Right lobe of liver (tissue), 6 donors: ENCODE data around the gene PSG3. TPM values are rescaled to one million over a fixed set of nuclear protein-coding genes. Genes with fewer than 3 reads are reported as not detected.
"Not testable (repeated sequence)": the region's sequence is repeated elsewhere in the genome, so short reads cannot be mapped to it uniquely, and the experiment has no call there.

Experiments
- ATAC-seq, 4 donors: fragments of 200-7000 bp; cut with Tn5 transposase; one replicate each; pipeline ENCODE4 v1.9.1; 2020; ENCODE audit warnings: mild to moderate bottlenecking in 4 of 4, moderate library complexity in 4 of 4
- DNase-seq, 3 donors: peaks; one replicate each; pipeline ENCODE4 v3.0.0-alpha.2; 2020
- H3K27ac ChIP-seq, 3 donors: fragments of 200-600 bp; one replicate each; pipeline ENCODE4 v1.8.0; 2022
- H3K27me3 ChIP-seq, 2 donors: fragments of 200-600 bp; one replicate each; pipeline ENCODE4 v1.8.0; 2022
- H3K36me3 ChIP-seq, 4 donors: fragments of 200-600 bp; sonication (generic) in 1 of 4; one replicate each; pipeline versions ENCODE4 v1.5.1 to v1.8.0; 2017 to 2022; ENCODE audit warnings: control low read depth in 1 of 4
- H3K4me1 ChIP-seq, 4 donors: fragments of 200-600 bp; sonication (generic) in 1 of 4; one replicate each; pipeline versions ENCODE4 v1.5.1 to v1.8.0; 2017 to 2022; ENCODE audit warnings: control low read depth in 1 of 4
- H3K4me3 ChIP-seq, 3 donors: fragments of 200-600 bp; one replicate each; pipeline ENCODE4 v1.8.0; 2022
- H3K9me3 ChIP-seq, 4 donors: fragments of 200-600 bp; sonication (generic) in 1 of 4; one replicate each; pipeline versions ENCODE4 v1.5.1 to v1.8.0; 2017 to 2022; ENCODE audit warnings: control low read depth in 1 of 4
- WGBS: methylation state at CpG from one replicate; pipeline ENCODE4 v1.1.6; 2018; ENCODE audit warnings: low coverage, low lambda C conversion rate; ENCODE audit not compliant: insufficient coverage; ENCODE audit errors: missing lambda C conversion rate; 5-methylcytosine and 5-hydroxymethylcytosine counted together
- intact Hi-C, 2 donors: fragments of 100-400 bp; cut with DNase I; formaldehyde crosslinking; loops; one replicate each; pipeline versions ENCODE4 v1.11.2 to v1.14.1; 2022
- long read RNA-seq: library from polyadenylated mRNA; unstranded; transcript quantifications from one replicate; pipeline ENCODE4 v2.0.0, GENCODE V29; 2019
- total RNA-seq, 6 experiments: library from RNA; depleted of rRNA in 2 of 6; stranded (reverse); fragments of >200 nt in 2 of 6; fragmentation: NEBNext Ultra II Directional in 3 of 6; extraction: Animal tissue kit (Norgen Biotek cat#: 25700) in 3 of 6; gene quantifications; one replicate each; pipeline versions ENCODE4 v1.1.0 to v1.2.4, GENCODE V29; 2016 to 2023
- TF ChIP-seq, protein P1 (sequence below), 4 donors: fragments of 200-600 bp in 3 of 4; fragments of 450-650 bp in 1 of 4; IDR thresholded peaks; one replicate each; pipeline versions ENCODE4 v1.5.1 to v1.8.0; 2016 to 2022; ENCODE audit warnings: antibody characterized with exemption in 4 of 4, mild to moderate bottlenecking in 2 of 4
- donor health status: DM: no; HTN: yes; CAD: no.
- donor health status: DM: no; HTN: no; CAD: no.
- donor health status: DM: no; HTN: no; CAD: no.
- donor health status: DM: no; HTN: yes; CAD: no.
- donor health status: DM: no; HTN: yes; CAD: no.

Gene PSG3
- not detected for total RNA-seq
- long read RNA-seq, result 0 reads

- H3K36me3 ChIP-seq, H3K4me3 ChIP-seq, intact Hi-C loops, H3K9me3 ChIP-seq, H3K4me1 ChIP-seq, H3K27ac ChIP-seq, DNase-seq, ATAC-seq, H3K27me3 ChIP-seq: not testable (repeated sequence)
- 67% methylated on average over 4 of the region's 4 CpGs for WGBS
These were observed at the start of gene PSG3 for GRCh38 chr19:42740381-42740780. PSG3 (minus strand) TSS chr19:42740481; CDS start chr19:42740384, 97 bp downstream.

- H3K27ac ChIP-seq, H3K27me3 ChIP-seq, DNase-seq, H3K36me3 ChIP-seq, H3K4me3 ChIP-seq, H3K9me3 ChIP-seq, intact Hi-C loops, H3K4me1 ChIP-seq, ATAC-seq: not testable (repeated sequence)
- 69% methylated on average over 2 of the region's 2 CpGs for WGBS
These were observed 48.5 kb upstream of the PSG3 start for GRCh38 chr19:42788766-42789165.

- WGBS, result 67% methylated on average over 2 of the region's 2 CpGs
These were observed 47.5 kb upstream of the PSG3 start for GRCh38 chr19:42787766-42788165.

DNA sequence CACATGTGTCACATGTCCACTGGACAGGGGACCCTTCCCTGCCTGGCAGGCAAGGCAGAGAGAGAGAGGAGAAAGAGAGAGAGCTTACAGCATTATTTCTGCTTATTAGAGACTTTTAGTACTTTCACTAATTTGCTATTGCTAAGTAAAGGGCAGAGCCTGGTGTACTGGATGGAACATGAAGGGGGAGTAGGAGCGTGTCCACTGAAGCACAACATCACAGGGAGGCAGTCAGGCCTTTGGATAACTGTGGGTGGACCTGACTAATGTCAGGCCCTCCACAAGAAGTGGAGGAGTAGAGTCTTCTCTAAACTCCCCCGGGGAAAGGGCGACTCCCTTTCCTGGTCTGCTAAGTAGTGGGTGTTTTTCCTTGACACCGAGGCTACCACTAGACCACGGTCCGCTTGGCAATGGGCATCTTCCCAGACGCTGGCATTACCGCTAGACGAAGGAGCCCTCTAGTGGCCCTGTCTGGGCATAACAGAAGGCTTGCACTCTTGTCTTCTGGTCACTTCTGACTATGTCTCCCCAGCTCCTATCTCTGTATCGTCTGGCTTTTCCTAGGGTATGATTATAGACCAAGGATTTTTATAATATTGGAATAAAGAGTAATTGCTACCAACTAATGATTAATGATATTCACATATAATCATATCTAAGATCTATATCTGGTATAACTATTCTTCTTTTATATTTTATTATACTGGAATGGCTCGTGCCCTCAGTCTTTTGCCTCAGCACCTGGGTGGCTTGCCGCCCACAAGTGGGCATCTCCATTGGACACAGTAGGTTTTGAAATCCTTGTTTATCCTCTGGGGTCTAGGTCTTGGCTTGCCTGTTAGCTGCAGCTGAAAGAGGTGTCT, 36.7 kb upstream of the PSG3 start:
- H3K9me3 ChIP-seq, intact Hi-C loops, H3K4me3 ChIP-seq, H3K36me3 ChIP-seq, H3K27ac ChIP-seq, H3K4me1 ChIP-seq, H3K27me3 ChIP-seq, ATAC-seq: not testable (repeated sequence)
- TF ChIP-seq, protein P1, sequence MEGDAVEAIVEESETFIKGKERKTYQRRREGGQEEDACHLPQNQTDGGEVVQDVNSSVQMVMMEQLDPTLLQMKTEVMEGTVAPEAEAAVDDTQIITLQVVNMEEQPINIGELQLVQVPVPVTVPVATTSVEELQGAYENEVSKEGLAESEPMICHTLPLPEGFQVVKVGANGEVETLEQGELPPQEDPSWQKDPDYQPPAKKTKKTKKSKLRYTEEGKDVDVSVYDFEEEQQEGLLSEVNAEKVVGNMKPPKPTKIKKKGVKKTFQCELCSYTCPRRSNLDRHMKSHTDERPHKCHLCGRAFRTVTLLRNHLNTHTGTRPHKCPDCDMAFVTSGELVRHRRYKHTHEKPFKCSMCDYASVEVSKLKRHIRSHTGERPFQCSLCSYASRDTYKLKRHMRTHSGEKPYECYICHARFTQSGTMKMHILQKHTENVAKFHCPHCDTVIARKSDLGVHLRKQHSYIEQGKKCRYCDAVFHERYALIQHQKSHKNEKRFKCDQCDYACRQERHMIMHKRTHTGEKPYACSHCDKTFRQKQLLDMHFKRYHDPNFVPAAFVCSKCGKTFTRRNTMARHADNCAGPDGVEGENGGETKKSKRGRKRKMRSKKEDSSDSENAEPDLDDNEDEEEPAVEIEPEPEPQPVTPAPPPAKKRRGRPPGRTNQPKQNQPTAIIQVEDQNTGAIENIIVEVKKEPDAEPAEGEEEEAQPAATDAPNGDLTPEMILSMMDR (IDR thresholded peaks at IDR 0.05), result peak; percentile 48 to 91 (median 80)
- WGBS, result 22% methylated on average over 9 of the region's 12 CpGs
- DNase-seq, result peak; percentile 59 to 80 (median 63)

More at GRCh38 chr19:42787766-42788165, 47.5 kb upstream of the PSG3 start:
- intact Hi-C loops, ATAC-seq, H3K4me1 ChIP-seq, DNase-seq, H3K27me3 ChIP-seq, H3K36me3 ChIP-seq, H3K27ac ChIP-seq, H3K9me3 ChIP-seq, H3K4me3 ChIP-seq: not testable (repeated sequence)

DNA sequence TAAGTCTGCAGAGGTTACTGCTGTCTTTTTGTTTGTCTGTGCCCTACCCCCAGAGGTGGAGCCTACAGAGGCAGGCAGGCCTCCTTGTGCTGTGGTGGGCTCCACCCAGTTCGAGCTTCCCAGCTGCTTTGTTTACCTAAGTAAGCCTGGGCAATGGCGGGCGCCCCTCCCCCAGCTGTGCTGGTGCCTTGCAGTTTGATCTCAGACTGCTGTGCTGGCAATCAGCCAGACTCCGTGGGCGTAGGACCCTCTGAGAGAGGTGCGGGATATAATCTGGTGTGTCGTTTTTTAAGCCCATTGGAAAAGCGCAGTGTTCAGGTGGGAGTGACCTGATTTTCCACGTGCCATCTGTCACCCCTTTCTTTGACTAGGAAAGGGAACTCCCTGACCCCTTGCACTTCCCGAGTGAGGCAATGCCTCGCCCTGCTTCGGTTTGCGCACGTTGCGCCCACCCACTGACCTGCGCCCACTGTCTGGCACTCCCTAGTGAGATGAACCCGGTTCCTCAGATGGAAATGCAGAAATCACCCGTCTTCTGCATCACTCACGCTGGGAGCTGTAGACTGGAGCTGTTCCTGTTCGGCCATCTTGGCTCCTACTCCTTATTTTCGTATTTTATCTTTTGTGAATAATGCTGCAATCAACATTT, 34.4 kb upstream of the PSG3 start:
- H3K4me3 ChIP-seq, H3K27me3 ChIP-seq, DNase-seq, H3K4me1 ChIP-seq, H3K27ac ChIP-seq, intact Hi-C loops, H3K36me3 ChIP-seq, H3K9me3 ChIP-seq, ATAC-seq: not testable (repeated sequence)
- WGBS, result 37% methylated on average over 15 of the region's 21 CpGs

DNA sequence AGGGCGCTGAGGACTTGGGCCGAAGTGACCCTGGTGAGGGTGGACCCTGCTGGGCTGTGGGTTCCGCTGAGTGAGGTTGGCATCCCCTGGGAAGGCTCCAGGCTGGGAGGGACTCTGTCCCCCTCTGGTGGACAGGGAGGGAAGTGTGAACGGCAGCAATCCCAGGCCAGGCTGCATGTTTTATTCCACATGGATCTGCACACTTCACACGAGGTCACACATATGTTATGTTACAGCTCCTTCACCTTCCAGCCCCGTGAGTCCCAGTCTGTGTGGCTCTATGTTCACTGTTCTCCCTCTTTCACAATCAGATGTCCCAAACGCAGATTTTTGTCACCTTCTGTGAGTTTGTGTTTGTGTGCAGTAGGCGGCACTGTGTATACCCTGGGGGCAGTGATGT, 27.0 kb upstream of the PSG3 start:
- not testable (repeated sequence) for ATAC-seq
- 37% methylated on average over 4 of the region's 8 CpGs for WGBS

GRCh38 chr19:42766871-42767270, 26.6 kb upstream of the PSG3 start:
- DNase-seq, H3K36me3 ChIP-seq, H3K4me1 ChIP-seq, H3K27ac ChIP-seq, ATAC-seq, H3K4me3 ChIP-seq, H3K9me3 ChIP-seq, H3K27me3 ChIP-seq, intact Hi-C loops: not testable (repeated sequence)
- WGBS, result 38% methylated on average over 2 of the region's 12 CpGs

More for the DNA sequence above, 27.0 kb upstream of the PSG3 start:
- H3K27me3 ChIP-seq, H3K9me3 ChIP-seq, H3K4me3 ChIP-seq, H3K27ac ChIP-seq, H3K36me3 ChIP-seq, intact Hi-C loops, H3K4me1 ChIP-seq, DNase-seq: not testable (repeated sequence)
- TF ChIP-seq, protein P1 (IDR thresholded peaks at IDR 0.05), result peak in 3 of 4 donors; percentile 17 to 44 (median 19)
